ENCODE data around the gene STK32C. TPM values are rescaled to one million over a fixed set of nuclear protein-coding genes. Genes with fewer than 3 reads are reported as not detected.
"Not testable (repeated sequence)": the region's sequence is repeated elsewhere in the genome, so short reads cannot be mapped to it uniquely, and the experiment has no call there.

STK32C gene
- total RNA-seq, 4 donors from 2014 or later, result 3.3 to 5.7 (median 3.5) TPM

DNA sequence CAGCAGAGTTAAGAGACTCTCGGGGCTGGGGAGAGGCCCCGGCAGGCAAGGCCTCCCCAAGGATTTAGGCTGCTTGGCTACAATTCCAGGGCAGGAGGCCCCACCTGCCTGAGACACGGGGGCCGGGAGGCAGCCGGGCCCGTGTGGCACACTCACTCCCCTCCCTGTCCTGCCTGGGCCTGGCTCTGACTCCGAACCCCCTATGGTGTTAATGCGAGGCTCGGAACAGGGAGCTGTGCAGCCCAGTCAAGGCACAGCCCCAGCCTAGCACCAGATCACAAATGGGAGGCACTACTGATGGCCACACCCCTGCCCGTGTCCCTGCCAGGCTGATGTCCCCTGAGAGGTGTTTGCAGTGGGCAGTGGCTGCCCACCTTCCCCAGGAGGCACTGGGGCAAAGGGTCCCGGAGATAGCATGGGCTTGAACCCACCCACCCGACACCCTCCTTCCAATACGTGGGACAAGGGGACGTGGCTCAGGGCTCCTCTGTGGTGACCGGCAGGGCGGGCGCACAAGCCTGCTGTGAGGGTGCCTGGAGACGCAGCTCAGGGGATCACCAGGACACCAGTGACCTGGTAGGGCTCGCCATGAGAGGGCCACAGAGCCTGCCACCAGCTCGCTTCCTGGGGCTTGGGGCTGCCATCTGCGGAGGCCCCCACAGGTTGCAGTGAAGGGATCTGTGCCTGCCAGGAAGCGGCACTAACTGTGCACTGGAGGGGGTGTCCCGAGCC is 84.0 kb downstream of the STK32C start:
- WGBS, 2 donors, result 90% methylated on average over 4 to 22 of the region's 23 CpGs
- intact Hi-C loops (cut with DNase I), result loop anchor here (2.0 to 10.0 kb wide), 3 partner anchors 129 to 411 kb away; no protein-coding TSS in a partner anchor
- TF ChIP-seq CTCF (IDR thresholded peaks at IDR 0.05), result no peak
- no peak for TF ChIP-seq POLR2A (IDR thresholded peaks at IDR 0.05)
- H3K36me3 ChIP-seq, result no peaks in the 10 kb centered on the region
- H3K4me3 ChIP-seq (replicated peaks in 1 of 3), result no peak overlapping the region
- no peaks in the 10 kb centered on the region for H3K4me1 ChIP-seq
- no peak overlapping the region for H3K27ac ChIP-seq
- no peak for DNase-seq
- no peaks in the 10 kb centered on the region for H3K9me3 ChIP-seq
- H3K27me3 ChIP-seq, result no peaks in the 10 kb centered on the region

DNA sequence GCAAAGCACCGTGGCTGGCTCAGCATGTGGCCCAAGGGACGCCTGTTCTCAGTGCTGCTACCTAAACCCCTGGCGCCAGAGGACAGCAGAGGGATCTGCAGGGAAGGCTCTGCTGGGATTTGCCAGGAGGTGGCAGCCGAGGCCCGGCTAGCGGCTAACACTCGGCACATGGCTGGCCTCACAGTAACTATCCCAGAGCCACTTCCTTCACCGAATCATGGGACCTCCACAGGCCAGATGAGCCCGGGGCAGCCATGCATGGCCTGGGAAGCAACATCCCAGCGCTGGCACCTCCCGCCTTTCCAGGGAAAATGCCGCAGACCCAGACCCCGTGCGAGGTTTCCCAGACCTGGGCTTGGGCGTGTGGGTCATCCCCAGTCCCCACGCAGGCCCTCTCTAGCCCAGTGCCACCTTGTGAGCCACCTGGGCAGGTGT is 84.6 kb downstream of the STK32C start:
- Histone ChIP-seq H3K9me3 (no peaks in the 10 kb centered on the region), H3K4me3 (replicated peaks in 1 of 3) (no peak overlapping the region), H3K27me3 (no peaks in the 10 kb centered on the region), H3K27ac (no peak overlapping the region), H3K36me3 (no peaks in the 10 kb centered on the region), H3K4me1 (no peaks in the 10 kb centered on the region)
- no peak for TF ChIP-seq POLR2A (IDR thresholded peaks at IDR 0.05)
- TF ChIP-seq CTCF (IDR thresholded peaks at IDR 0.05), result peak; percentile 50 to 97 (median 88)
- DNase-seq, result peak; percentile 75 to 79
- 24 to 37% methylated on average over 10 to 14 of the region's 16 CpGs for WGBS, 2 donors
- intact Hi-C loops (cut with DNase I), result loop anchor here (2.0 to 10.0 kb wide), 3 partner anchors 130 to 412 kb away; no protein-coding TSS in a partner anchor

DNA sequence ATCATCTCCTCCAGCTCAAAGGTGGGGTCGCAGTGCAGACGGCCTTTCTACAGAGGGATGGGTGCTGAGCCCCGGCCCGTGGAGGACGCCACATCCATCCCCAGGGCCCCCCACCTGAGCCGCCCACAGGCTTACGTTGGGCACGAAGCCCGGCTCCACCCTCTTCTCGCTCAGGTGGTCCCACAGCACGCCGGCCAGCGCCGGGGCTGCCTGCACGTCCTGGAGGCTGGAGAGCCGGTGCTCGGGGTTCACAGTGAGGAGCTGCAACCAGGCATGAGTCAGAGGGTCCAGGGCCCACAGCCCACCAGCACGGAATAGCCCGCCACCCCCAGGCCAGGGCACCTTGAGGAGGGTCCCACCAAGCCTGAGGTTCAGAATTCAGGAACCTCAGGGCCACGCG is 85.0 kb downstream of the STK32C start:
- Histone ChIP-seq H3K27me3 (no peaks in the 10 kb centered on the region), H3K36me3 (no peaks in the 10 kb centered on the region), H3K4me1 (no peaks in the 10 kb centered on the region), H3K4me3 (replicated peaks in 1 of 3) (no peak overlapping the region), H3K9me3 (no peaks in the 10 kb centered on the region), H3K27ac (no peak overlapping the region)
- TF ChIP-seq POLR2A (IDR thresholded peaks at IDR 0.05) (no peak), CTCF (IDR thresholded peaks at IDR 0.05) (no peak)
- peak in 1 of 2 donors; percentile 7 for DNase-seq
- intact Hi-C loops (cut with DNase I), result loop anchor here (2.0 to 10.0 kb wide), 3 partner anchors 130 to 412 kb away; no protein-coding TSS in a partner anchor
- WGBS, 2 donors, result 0% methylated on average over 1 to 2 of the region's 21 CpGs

DNA sequence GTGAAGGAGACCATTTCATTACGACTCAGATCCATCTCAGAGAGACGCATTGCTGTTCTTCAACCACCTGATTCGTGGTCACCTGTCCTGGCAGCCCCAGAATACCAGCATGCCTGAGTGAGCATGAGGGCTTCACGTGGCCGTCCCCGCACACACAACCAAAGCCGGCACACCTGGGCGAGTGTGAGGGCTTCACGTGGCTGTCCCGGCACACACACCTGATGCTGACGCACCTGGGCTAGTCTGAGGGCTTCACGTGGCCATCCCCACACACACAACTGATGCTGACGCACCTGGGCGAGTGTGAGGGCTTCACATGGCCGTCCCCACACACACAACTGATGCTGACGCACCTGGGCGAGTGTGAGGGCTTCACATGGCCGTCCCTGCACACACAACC is 86.8 kb downstream of the STK32C start:
- WGBS, 2 donors, result 74 to 84% methylated on average over 11 to 15 of the region's 18 CpGs
- not testable (repeated sequence) for H3K27me3 ChIP-seq; H3K9me3 ChIP-seq; H3K36me3 ChIP-seq; H3K27ac ChIP-seq; H3K4me3 ChIP-seq (replicated peaks in 1 of 3); H3K4me1 ChIP-seq
- DNase-seq, result peak in 1 of 2 donors; percentile 35
- intact Hi-C loops (cut with DNase I), result loop anchor here (10.0 kb wide), 1 partner anchor 414 kb away; no protein-coding TSS in a partner anchor

DNA sequence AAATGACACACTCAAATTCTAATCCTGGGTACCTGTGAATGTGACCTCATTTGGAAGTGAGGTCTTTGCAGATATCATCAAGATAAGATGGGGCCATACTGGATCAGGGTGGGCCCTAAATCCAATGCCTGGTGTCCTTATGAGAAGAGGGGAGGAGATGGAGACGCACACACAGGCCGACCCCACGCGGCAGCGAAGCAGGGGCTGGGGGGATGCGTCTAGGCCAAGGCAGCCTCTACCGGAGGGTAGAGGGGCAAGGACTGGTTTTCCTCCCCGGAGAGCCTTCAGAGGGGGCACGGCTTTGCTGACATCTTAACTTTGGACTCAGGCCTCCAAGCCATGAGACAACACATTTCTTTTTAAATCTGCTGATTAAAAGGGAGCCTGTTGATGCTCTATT is 87.7 kb downstream of the STK32C start:
- no peaks in the 10 kb centered on the region for H3K36me3 ChIP-seq
- H3K9me3 ChIP-seq, result no peaks in the 10 kb centered on the region
- 92 to 94% methylated on average over 9 of the region's 9 CpGs for WGBS, 2 donors
- intact Hi-C loops (cut with DNase I), result loop anchor here (10.0 kb wide), 1 partner anchor 415 kb away; no protein-coding TSS in a partner anchor
- no peaks in the 10 kb centered on the region for H3K4me1 ChIP-seq
- no peaks in the 10 kb centered on the region for H3K27me3 ChIP-seq
- no peak for DNase-seq
- H3K4me3 ChIP-seq (replicated peaks in 1 of 3), result no peak overlapping the region
- TF ChIP-seq CTCF (IDR thresholded peaks at IDR 0.05) (no peak), POLR2A (IDR thresholded peaks at IDR 0.05) (no peak)
- H3K27ac ChIP-seq, result no peak overlapping the region
